Activated CD4-positive, alpha-beta T cell treated with anti-CD3 and anti-CD28 coated beads for 36 hours (primary cell): ENCODE measurements around the gene TGFBR1. TPM values are rescaled to one million over a fixed set of nuclear protein-coding genes. Genes with fewer than 3 reads are reported as not detected.
A peak's percentile ranks its signal among the peaks of the same experiment; 100 is the strongest.

Source experiments
- ATAC-seq: fragments of 200-7000 bp; cut with Tn5 transposase; one replicate; pipeline ENCODE4 v1.10.0; 2021; ENCODE audit warnings: mild to moderate bottlenecking, moderate library complexity
- CTCF ChIA-PET: fragments of 350-600 bp; sonication (Branson Sonifier 250); formaldehyde crosslinking; loops from one replicate; lab custom pipeline; 2021; ENCODE audit warnings: antibody characterized with exemption; lab: Charles Lee
- POLR2A ChIA-PET: fragments of 350-600 bp; sonication (Branson Sonifier 250); formaldehyde crosslinking; loops from one replicate; lab custom pipeline; 2021; ENCODE audit warnings: antibody characterized with exemption, inconsistent platforms; lab: Charles Lee
- DNase-seq: peaks from one replicate; pipeline ENCODE4 v3.0.0-alpha.2; 2020
- H3K27ac Mint-ChIP-seq: one replicate; pipeline ENCODE4 v1.8.0; 2021; ENCODE audit warnings: mixed read lengths
- H3K27me3 Mint-ChIP-seq: one replicate; pipeline ENCODE4 v1.8.0; 2021; ENCODE audit warnings: mixed read lengths
- H3K36me3 Mint-ChIP-seq: one replicate; pipeline ENCODE4 v1.8.0; 2021; ENCODE audit warnings: low read depth, mixed read lengths
- H3K4me1 Mint-ChIP-seq: one replicate; pipeline ENCODE4 v1.8.0; 2021; ENCODE audit warnings: mixed read lengths
- H3K4me3 Mint-ChIP-seq: one replicate; pipeline ENCODE4 v1.8.0; 2021; ENCODE audit warnings: mild to moderate bottlenecking, moderate library complexity, mixed read lengths
- H3K9me3 Mint-ChIP-seq: one replicate; pipeline ENCODE4 v1.8.0; 2021; ENCODE audit warnings: low read depth, mixed read lengths
- intact Hi-C, 2 experiments: fragments of 100-400 bp; cut with DNase I in 1 of 2; cut with micrococcal nuclease in 1 of 2; formaldehyde crosslinking; loops; one replicate each; pipeline versions ENCODE4 v1.14.2 to v1.15.1; 2022 to 2024; cut with DNase I, micrococcal nuclease
- total RNA-seq, 2 experiments: library from RNA; stranded (reverse); gene quantifications; one replicate each; pipeline ENCODE4 v1.2.3, GENCODE V29; 2021

TGFBR1 gene
- total RNA-seq, 2 experiments from 2014 or later: 18.6 to 19.3 TPM

DNA sequence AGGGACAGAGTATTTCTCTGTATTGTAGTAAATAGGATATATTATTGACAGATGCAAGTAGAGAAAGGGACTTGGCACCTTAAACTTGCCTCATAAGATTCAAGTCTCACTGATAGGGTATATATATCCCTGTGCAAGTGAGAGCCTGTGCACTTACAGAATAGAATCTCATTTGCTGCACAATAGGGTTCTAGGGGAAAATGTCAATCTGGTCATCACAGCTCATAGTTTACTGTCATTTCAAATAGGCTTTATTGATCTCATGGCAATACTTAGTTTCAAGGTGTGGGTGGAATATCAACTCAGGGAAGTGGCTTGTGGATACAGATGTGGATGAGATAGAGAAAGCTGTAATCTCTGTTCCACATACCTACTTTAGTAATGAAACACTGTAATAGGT is 42.3 kb downstream of the TGFBR1 start:
- H3K9me3 Mint-ChIP-seq: no peaks in the 10 kb centered on the region
- H3K4me3 Mint-ChIP-seq: no peak overlapping the region
- ChIA-PET CTCF (interaction anchor here (0.7 to 1.3 kb wide), 5 partner anchors 16 to 299 kb away, joined by 3 to 4 read pairs (median 3); no protein-coding TSS in a partner anchor), POLR2A (no interaction called here)
- peaks cover 35% of the 10 kb centered on the region for H3K36me3 Mint-ChIP-seq
- no peak for DNase-seq
- peaks cover 18% of the 10 kb centered on the region for H3K4me1 Mint-ChIP-seq
- no peak overlapping the region for H3K27ac Mint-ChIP-seq
- ATAC-seq: no peak
- intact Hi-C loops: no loop called here
- H3K27me3 Mint-ChIP-seq: no peaks in the 10 kb centered on the region

DNA sequence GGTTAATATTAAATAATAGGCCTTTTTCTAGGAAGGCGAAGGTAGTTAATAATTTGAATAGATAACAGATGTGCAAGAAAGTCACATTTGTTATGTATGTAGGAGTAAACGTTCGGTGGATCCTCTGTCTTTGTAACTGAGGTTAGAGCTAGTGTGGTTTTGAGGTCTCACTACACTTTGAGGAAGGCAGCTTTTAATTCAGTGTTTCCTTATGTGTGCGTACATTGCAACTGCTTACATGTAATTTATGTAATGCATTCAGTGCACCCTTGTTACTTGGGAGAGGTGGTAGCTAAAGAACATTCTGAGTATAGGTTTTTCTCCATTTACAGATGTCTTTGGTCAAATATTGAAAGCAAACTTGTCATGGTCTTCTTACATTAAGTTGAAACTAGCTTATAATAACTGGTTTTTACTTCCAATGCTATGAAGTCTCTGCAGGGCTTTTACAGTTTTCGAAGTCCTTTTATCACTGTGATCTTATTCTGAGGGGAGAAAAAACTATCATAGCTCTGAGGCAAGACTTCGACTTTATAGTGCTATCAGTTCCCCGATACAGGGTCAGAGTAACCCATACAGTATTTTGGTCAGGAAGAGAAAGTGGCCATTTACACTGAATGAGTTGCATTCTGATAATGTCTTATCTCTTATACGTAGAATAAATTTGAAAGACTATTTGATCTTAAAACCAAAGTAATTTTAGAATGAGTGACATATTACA is 45.7 kb downstream of the TGFBR1 start:
- no peak overlapping the region for H3K4me3 Mint-ChIP-seq
- peaks cover 18% of the 10 kb centered on the region for H3K4me1 Mint-ChIP-seq
- peaks cover 24% of the 10 kb centered on the region for H3K36me3 Mint-ChIP-seq
- intact Hi-C loops: no loop called here
- H3K9me3 Mint-ChIP-seq: no peaks in the 10 kb centered on the region
- ATAC-seq (peak; percentile 74), DNase-seq (no peak)
- H3K27me3 Mint-ChIP-seq: no peaks in the 10 kb centered on the region
- ChIA-PET POLR2A (no interaction called here), CTCF (interaction anchor here (0.7 to 2.2 kb wide), 11 partner anchors 10 to 303 kb away, joined by 3 to 19 read pairs (median 3); no protein-coding TSS in a partner anchor)
- no peak overlapping the region for H3K27ac Mint-ChIP-seq

DNA sequence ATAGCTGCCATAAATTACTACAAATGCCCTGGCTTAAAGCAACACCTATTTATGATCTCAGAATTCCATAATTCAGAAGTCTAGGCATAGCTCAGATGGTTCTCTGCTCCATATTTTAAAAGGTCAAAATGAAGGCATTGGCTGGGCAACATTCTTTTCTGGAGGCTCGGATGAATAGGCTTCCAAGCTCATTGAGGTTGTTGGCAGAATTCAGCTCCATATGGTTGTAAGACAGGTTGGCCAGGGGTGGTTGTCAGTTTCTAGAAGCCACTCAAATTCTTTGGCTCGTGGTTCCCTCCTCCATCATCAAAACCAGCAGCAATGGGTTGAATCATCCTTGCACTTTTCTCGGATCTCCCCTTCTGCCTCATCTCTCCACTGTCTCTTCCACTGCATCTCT is 49.4 kb downstream of the TGFBR1 start:
- peaks cover 14% of the 10 kb centered on the region for H3K4me1 Mint-ChIP-seq
- peaks cover 3% of the 10 kb centered on the region for H3K36me3 Mint-ChIP-seq
- ChIA-PET CTCF (interaction anchor here (0.7 to 0.8 kb wide), 2 partner anchors 20 to 50 kb away, joined by 3 read pairs; no protein-coding TSS in a partner anchor), POLR2A (no interaction called here)
- peaks cover 2% of the 10 kb centered on the region for H3K27me3 Mint-ChIP-seq
- DNase-seq: no peak
- intact Hi-C loops: no loop called here
- H3K9me3 Mint-ChIP-seq: no peaks in the 10 kb centered on the region
- ATAC-seq: no peak
- no peak overlapping the region for H3K27ac Mint-ChIP-seq
- H3K4me3 Mint-ChIP-seq: no peak overlapping the region

- no peak overlapping the region for H3K27ac Mint-ChIP-seq
- DNase-seq: no peak
- H3K4me3 Mint-ChIP-seq: no peak overlapping the region
- CTCF ChIA-PET: interaction anchor here (3.9 kb wide), 1 partner anchor 14 kb away, joined by 13 read pairs; no protein-coding TSS in a partner anchor
- peaks cover 8% of the 10 kb centered on the region for H3K27me3 Mint-ChIP-seq
- H3K36me3 Mint-ChIP-seq: peaks cover 3% of the 10 kb centered on the region
- H3K4me1 Mint-ChIP-seq: peaks cover 7% of the 10 kb centered on the region
- ATAC-seq: no peak
- H3K9me3 Mint-ChIP-seq: no peaks in the 10 kb centered on the region
- POLR2A ChIA-PET: no interaction called here
- intact Hi-C loops: no loop called here
Observed at GRCh38 chr9:99155736-99156135, 50.8 kb downstream of the TGFBR1 start.

GRCh38 chr9:99158629-99159028 is 53.7 kb downstream of the TGFBR1 start:
- no peaks in the 10 kb centered on the region for H3K36me3 Mint-ChIP-seq
- CTCF ChIA-PET: interaction anchor here (0.6 to 3.9 kb wide), 4 partner anchors 9 to 829 kb away, joined by 3 to 13 read pairs (median 4); no protein-coding TSS in a partner anchor
- peaks cover 5% of the 10 kb centered on the region for H3K4me1 Mint-ChIP-seq
- H3K27ac Mint-ChIP-seq: no peak overlapping the region
- no peak overlapping the region for H3K4me3 Mint-ChIP-seq
- H3K27me3 Mint-ChIP-seq: peaks cover 8% of the 10 kb centered on the region
- no peaks in the 10 kb centered on the region for H3K9me3 Mint-ChIP-seq
- ATAC-seq: no peak
- POLR2A ChIA-PET: no interaction called here
- intact Hi-C loops: no loop called here
- DNase-seq: no peak

DNA sequence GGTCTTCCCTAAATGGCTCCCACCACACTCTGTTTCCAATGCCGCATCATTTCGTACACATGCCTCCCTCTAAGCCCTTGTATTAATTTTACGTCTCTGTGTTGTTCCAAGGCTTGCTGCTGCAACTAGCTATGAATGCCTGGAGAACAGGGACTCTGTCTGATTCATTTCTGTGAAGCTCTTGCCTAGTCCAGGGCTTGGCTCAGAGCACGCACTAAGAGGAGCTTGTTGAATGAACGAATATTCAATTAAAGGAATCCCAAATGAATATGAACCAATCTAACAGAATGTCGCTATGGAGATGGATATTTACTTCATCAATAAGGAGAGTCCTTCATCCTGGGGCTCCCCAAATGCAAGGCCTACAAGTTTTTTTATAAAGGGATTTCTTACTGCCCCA is 55.3 kb downstream of the TGFBR1 start:
- H3K9me3 Mint-ChIP-seq: no peaks in the 10 kb centered on the region
- ChIA-PET CTCF (interaction anchor here (0.5 to 2.0 kb wide), 6 partner anchors 10 to 1086 kb away, joined by 3 to 7 read pairs (median 3); no protein-coding TSS in a partner anchor), POLR2A (interaction anchor here (0.7 kb wide), 1 partner anchor 17 kb away, joined by 5 read pairs; no protein-coding TSS in a partner anchor)
- peaks cover 8% of the 10 kb centered on the region for H3K27me3 Mint-ChIP-seq
- intact Hi-C loops: loop anchor here in 1 of 2 experiments (5.0 to 10.0 kb wide), 4 partner anchors 1055 to 1437 kb away; no protein-coding TSS in a partner anchor
- H3K36me3 Mint-ChIP-seq: no peaks in the 10 kb centered on the region
- H3K27ac Mint-ChIP-seq: no peak overlapping the region
- ATAC-seq: no peak
- no peak for DNase-seq
- H3K4me1 Mint-ChIP-seq: peaks cover 5% of the 10 kb centered on the region
- no peak overlapping the region for H3K4me3 Mint-ChIP-seq

DNA sequence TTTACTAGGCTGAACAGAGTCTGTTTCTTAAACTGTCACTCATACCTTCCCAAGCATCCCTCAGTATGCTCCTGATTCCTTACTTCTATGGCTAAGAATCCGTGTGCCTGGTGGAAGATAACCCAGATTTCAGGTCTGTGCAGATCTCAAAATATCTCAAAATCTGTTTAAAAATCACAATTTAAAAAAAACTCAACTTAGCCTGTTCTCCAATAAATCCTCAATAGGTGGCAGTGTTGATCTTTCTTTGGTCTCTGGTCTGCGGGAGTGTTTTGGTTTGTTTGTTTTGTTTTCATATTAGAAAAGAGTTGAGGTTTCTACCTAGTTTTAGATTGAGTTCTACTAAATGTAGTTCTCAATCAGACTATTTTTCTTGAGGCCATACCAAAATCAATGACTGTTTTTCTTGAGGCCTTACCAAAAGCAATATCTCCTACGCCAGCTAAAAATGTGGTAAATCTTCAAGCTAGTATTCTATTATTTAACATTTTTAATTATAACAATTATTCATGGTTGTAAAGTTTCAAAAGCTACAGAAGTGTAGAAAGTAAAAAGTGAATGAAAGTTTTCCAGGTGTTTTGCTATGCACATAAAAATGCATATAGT is 57.9 kb downstream of the TGFBR1 start:
- H3K27me3 Mint-ChIP-seq: peaks cover 8% of the 10 kb centered on the region
- intact Hi-C loops: loop anchor here (1.0 to 10.0 kb wide), 6 partner anchors 17 to 1434 kb away; no protein-coding TSS in a partner anchor
- no peak for DNase-seq
- H3K4me3 Mint-ChIP-seq: no peak overlapping the region
- peak; percentile 35 for ATAC-seq
- H3K4me1 Mint-ChIP-seq: peaks cover 22% of the 10 kb centered on the region
- ChIA-PET POLR2A (no interaction called here), CTCF (interaction anchor here (0.6 to 1.7 kb wide), 26 partner anchors 10 to 1161 kb away, joined by 3 to 11 read pairs (median 3); partner anchors contain the start of genes ALG2 and SEC61B)
- H3K27ac Mint-ChIP-seq: no peak overlapping the region
- H3K9me3 Mint-ChIP-seq: no peaks in the 10 kb centered on the region
- no peaks in the 10 kb centered on the region for H3K36me3 Mint-ChIP-seq

GRCh38 chr9:99166149-99166548 is 61.2 kb downstream of the TGFBR1 start:
- Mint-ChIP-seq H3K4me3 (no peak overlapping the region), H3K9me3 (no peaks in the 10 kb centered on the region), H3K27ac (no peak overlapping the region), H3K36me3 (no peaks in the 10 kb centered on the region), H3K4me1 (peaks cover 28% of the 10 kb centered on the region), H3K27me3 (no peaks in the 10 kb centered on the region)
- intact Hi-C loops: loop anchor here in 1 of 2 experiments (5.0 to 10.0 kb wide), 2 partner anchors 846 to 1049 kb away; no protein-coding TSS in a partner anchor
- no peak for DNase-seq
- CTCF ChIA-PET: interaction anchor here (0.7 to 0.9 kb wide), 2 partner anchors 9 to 742 kb away, joined by 3 read pairs; no protein-coding TSS in a partner anchor
- POLR2A ChIA-PET: no interaction called here
- ATAC-seq: no peak

DNA sequence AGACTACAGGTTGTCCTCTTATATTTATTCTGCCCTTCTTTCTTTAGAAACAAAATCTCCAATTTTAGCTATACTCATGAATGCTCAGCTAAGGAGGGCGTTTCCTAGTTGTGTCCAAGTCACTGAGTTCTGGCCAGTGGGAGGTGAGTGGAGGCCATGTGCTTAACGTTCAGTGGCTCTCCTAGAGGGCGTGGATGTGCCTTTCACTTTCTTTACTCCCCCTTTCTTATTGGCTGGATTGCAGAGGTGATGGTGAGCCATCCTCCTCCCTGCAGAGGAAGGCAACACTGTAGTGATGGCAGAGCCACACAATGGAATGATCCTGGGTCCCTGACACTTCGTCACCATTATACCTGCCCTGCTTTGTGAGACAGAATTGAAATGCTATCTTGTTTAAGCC is 62.2 kb downstream of the TGFBR1 start:
- H3K4me1 Mint-ChIP-seq: peaks cover 28% of the 10 kb centered on the region
- peak; percentile 62 for ATAC-seq
- no peaks in the 10 kb centered on the region for H3K9me3 Mint-ChIP-seq
- no peaks in the 10 kb centered on the region for H3K27me3 Mint-ChIP-seq
- ChIA-PET CTCF (interaction anchor here (0.8 to 1.3 kb wide), 3 partner anchors 8 to 17 kb away, joined by 3 read pairs; no protein-coding TSS in a partner anchor), POLR2A (no interaction called here)
- H3K36me3 Mint-ChIP-seq: no peaks in the 10 kb centered on the region
- H3K4me3 Mint-ChIP-seq: no peak overlapping the region
- no peak for DNase-seq
- no peak overlapping the region for H3K27ac Mint-ChIP-seq
- intact Hi-C loops: loop anchor here in 1 of 2 experiments (5.0 to 10.0 kb wide), 2 partner anchors 845 to 1048 kb away; no protein-coding TSS in a partner anchor

DNA sequence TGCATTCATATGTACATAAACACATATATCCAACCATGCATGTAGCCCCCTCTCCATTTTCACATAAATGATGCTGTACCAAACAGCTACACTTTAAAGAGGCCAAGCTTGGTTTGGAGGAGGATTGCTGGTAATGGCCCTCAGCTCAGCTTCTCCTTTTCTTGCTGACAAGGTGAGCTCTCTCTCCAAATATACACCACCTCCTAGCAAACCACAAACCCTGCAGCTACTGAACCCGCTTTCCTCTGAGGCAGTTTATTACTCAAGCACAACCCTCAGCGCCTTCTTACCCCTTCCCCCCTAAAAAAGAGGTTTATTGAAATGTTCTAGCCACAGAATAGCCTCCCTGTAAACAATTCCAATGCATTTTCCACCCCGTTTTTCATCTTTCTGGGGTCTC is 62.8 kb downstream of the TGFBR1 start:
- Mint-ChIP-seq H3K36me3 (no peaks in the 10 kb centered on the region), H3K27ac (no peak overlapping the region), H3K4me3 (no peak overlapping the region), H3K9me3 (no peaks in the 10 kb centered on the region), H3K4me1 (peaks cover 26% of the 10 kb centered on the region), H3K27me3 (no peaks in the 10 kb centered on the region)
- intact Hi-C loops: loop anchor here in 1 of 2 experiments (5.0 to 10.0 kb wide), 2 partner anchors 845 to 1047 kb away; no protein-coding TSS in a partner anchor
- DNase-seq: no peak
- ATAC-seq: peak; percentile 35
- ChIA-PET POLR2A (no interaction called here), CTCF (interaction anchor here (0.6 to 1.3 kb wide), 3 partner anchors 9 to 174 kb away, joined by 3 read pairs; no protein-coding TSS in a partner anchor)

GRCh38 chr9:99169086-99169485 is 64.2 kb downstream of the TGFBR1 start:
- intact Hi-C loops: loop anchor here in 1 of 2 experiments (5.0 to 10.0 kb wide), 2 partner anchors 843 to 1046 kb away; no protein-coding TSS in a partner anchor
- POLR2A ChIA-PET: interaction anchor here (0.6 kb wide), 1 partner anchor 47 kb away, joined by 3 read pairs; no protein-coding TSS in a partner anchor
- H3K9me3 Mint-ChIP-seq: no peaks in the 10 kb centered on the region
- no peak overlapping the region for H3K4me3 Mint-ChIP-seq
- peaks cover 4% of the 10 kb centered on the region for H3K27me3 Mint-ChIP-seq
- H3K4me1 Mint-ChIP-seq: peaks cover 25% of the 10 kb centered on the region
- CTCF ChIA-PET: no interaction called here
- DNase-seq (no peak), ATAC-seq (no peak)
- H3K27ac Mint-ChIP-seq: no peak overlapping the region
- H3K36me3 Mint-ChIP-seq: no peaks in the 10 kb centered on the region
